ENCODE results near the gene DLG2.

DLG2 gene

GRCh38 chr11:83671289-83671688 lies 1955.9 kb downstream of the DLG2 start:
- TF ChIP-seq CTCF (IDR thresholded peaks at IDR 0.05; ENCODE audit: low read depth, low read length), result peak; percentile 17
- DNase-seq (ENCODE audit: extremely low read depth, low read depth), result no peak

- TF ChIP-seq CTCF (IDR thresholded peaks at IDR 0.05; ENCODE audit: low read depth, low read length), result no peak
- DNase-seq (ENCODE audit: extremely low read depth, low read depth), result no peak
Measured at GRCh38 chr11:83666149-83666548, 1961.0 kb downstream of the DLG2 start.

GRCh38 chr11:83663988-83664387 lies 1963.2 kb downstream of the DLG2 start:
- no peak for DNase-seq (ENCODE audit: extremely low read depth, low read depth)

GRCh38 chr11:83663446-83663845 lies 1963.7 kb downstream of the DLG2 start:
- TF ChIP-seq CTCF (IDR thresholded peaks at IDR 0.05; ENCODE audit: low read depth, low read length), result no peak
- no peak for DNase-seq (ENCODE audit: extremely low read depth, low read depth)

More at GRCh38 chr11:83663988-83664387, 1963.2 kb downstream of the DLG2 start:
- no peak for TF ChIP-seq CTCF (IDR thresholded peaks at IDR 0.05; ENCODE audit: low read depth, low read length)

- no peak for TF ChIP-seq CTCF (IDR thresholded peaks at IDR 0.05; ENCODE audit: low read depth, low read length)
- no peak for DNase-seq (ENCODE audit: extremely low read depth, low read depth)
Measured at GRCh38 chr11:83662494-83662893, 1964.7 kb downstream of the DLG2 start.

- DNase-seq (ENCODE audit: extremely low read depth, low read depth), result no peak
- TF ChIP-seq CTCF (IDR thresholded peaks at IDR 0.05; ENCODE audit: low read depth, low read length), result no peak
Measured at GRCh38 chr11:83661491-83662350, 1965.4 kb downstream of the DLG2 start.

- DNase-seq (ENCODE audit: extremely low read depth, low read depth), result no peak
- TF ChIP-seq CTCF (IDR thresholded peaks at IDR 0.05; ENCODE audit: low read depth, low read length), result no peak
Measured at GRCh38 chr11:83659466-83659865, 1967.7 kb downstream of the DLG2 start.
